HepG2 (cell line): Measurements from ENCODE around the gene RETN. TPM values are rescaled to one million over a fixed set of nuclear protein-coding genes. Genes with fewer than 3 reads are reported as not detected.

Experiments used
- ATAC-seq: fragments of 200-7000 bp; cut with Tn5 transposase; 3 replicates; pipeline ENCODE4 v1.9.1; 2020; ENCODE audit warnings: mild to moderate bottlenecking, moderate library complexity
- BruUV-seq: library from RNA; stranded (reverse); fragments of 400-500 nt; replicated peaks from 2 replicates; lab custom pipeline; 2021; lab: Mats Ljungman, UMichigan
- CTCF ChIA-PET: fragments of 300-600 bp; formaldehyde crosslinking; extraction: SDS; loops from one replicate; lab custom pipeline; 2021; ENCODE audit warnings: low total read pairs, inconsistent platforms, low intra/inter-chr PET ratio; lab: Yijun Ruan, JAX
- POLR2A ChIA-PET: fragments of 350-600 bp; sonication (Branson Sonifier 250); formaldehyde crosslinking; loops from one replicate; lab custom pipeline; 2020; ENCODE audit warnings: antibody characterized with exemption, inconsistent platforms; lab: Yijun Ruan, JAX
- DNase-seq: peaks from one replicate; pipeline ENCODE4 v3.0.0-alpha.2; 2015; ENCODE audit warnings: low spot score
- FAIRE-seq: peaks from 3 replicates; lab custom pipeline; 2011; peaks lifted over from hg19 to GRCh38; lab: Jason Lieb, UNC
- H2AFZ ChIP-seq: one replicate; pipeline ENCODE4 v1.6.1; 2011; ENCODE audit warnings: low read length, inconsistent platforms
- H3K27ac ChIP-seq: fragments of 300-600 bp; 3 replicates; pipeline ENCODE4 v1.8.0; 2011; ENCODE audit warnings: mixed run types, mild to moderate bottlenecking, mixed read lengths, low read length, inconsistent platforms; ENCODE audit not compliant: insufficient read depth; ENCODE audit errors: extremely low read length
- H3K27me3 ChIP-seq, 2 experiments: fragments of 200-600 bp in 1 of 2; 2 replicates in 1 of 2; 3 replicates in 1 of 2; pipeline versions ENCODE4 v1.6.0 to v1.8.0; 2011; ENCODE audit warnings: low read length in 2 of 2, mild to moderate bottlenecking in 2 of 2, moderate library complexity in 2 of 2, inconsistent platforms in 1 of 2; ENCODE audit not compliant: insufficient read depth in 2 of 2, control insufficient read depth in 1 of 2
- H3K36me3 ChIP-seq, 2 experiments: fragments of 200-600 bp in 1 of 2; replicated peaks in 1 of 2; 2 replicates in 1 of 2; 3 replicates in 1 of 2; pipeline versions ENCODE4 v1.5.1 to v1.8.0; 2011; ENCODE audit warnings: low read length in 2 of 2, inconsistent platforms in 1 of 2; ENCODE audit not compliant: insufficient read depth in 2 of 2, control insufficient read depth in 1 of 2
- H3K4me1 ChIP-seq: 2 replicates; pipeline ENCODE4 v1.5.1; 2012; ENCODE audit warnings: low read length, inconsistent platforms; ENCODE audit not compliant: insufficient read depth
- H3K4me2 ChIP-seq: 2 replicates; pipeline ENCODE4 v1.6.0; 2011; ENCODE audit warnings: low read depth, low read length, inconsistent platforms
- H3K4me3 ChIP-seq, 3 experiments: fragments of 200-600 bp in 1 of 3; sonication (generic), shearing (Covaris generic) in 1 of 3; replicated peaks in 1 of 3; 2 replicates each; pipeline ENCODE4 v1.5.1; 2011 to 2016; ENCODE audit warnings: low read length in 3 of 3, inconsistent platforms in 2 of 3, low read depth in 2 of 3, mild to moderate bottlenecking in 2 of 3, control low read depth in 1 of 3, mixed read lengths in 1 of 3; ENCODE audit not compliant: insufficient read depth in 1 of 3
- H3K79me2 ChIP-seq: one replicate; pipeline ENCODE4 v1.6.1; 2011; ENCODE audit warnings: low read length, inconsistent platforms; ENCODE audit not compliant: insufficient read depth
- H3K9ac ChIP-seq: 2 replicates; pipeline ENCODE4 v1.6.0; 2011; ENCODE audit warnings: mild to moderate bottlenecking, low read depth, low read length, inconsistent platforms; ENCODE audit not compliant: insufficient read depth
- H3K9me3 ChIP-seq: 2 replicates; pipeline ENCODE4 v1.5.1; 2012; ENCODE audit warnings: mild to moderate bottlenecking, low read length
- H4K20me1 ChIP-seq: 2 replicates; pipeline ENCODE4 v1.6.0; 2011; ENCODE audit warnings: inconsistent platforms, mild to moderate bottlenecking, low read length, moderate library complexity; ENCODE audit not compliant: insufficient read depth
- AKNA ChIP-seq: sonication (generic); formaldehyde crosslinking; IDR thresholded peaks from 2 replicates; pipeline ENCODE4 v1.4.0; 2020; ENCODE audit warnings: missing genetic modification reagents, borderline replicate concordance
- HNRNPH1 ChIP-seq: fragments of 200-400 bp; formaldehyde crosslinking; optimal IDR thresholded peaks from 2 replicates; pipeline ENCODE3; 2017; ENCODE audit warnings: mild to moderate bottlenecking, low read depth, low read length
- KLF15 ChIP-seq: sonication (generic); formaldehyde crosslinking; IDR thresholded peaks from 2 replicates; pipeline ENCODE4 v1.8.1; 2023; ENCODE audit warnings: borderline replicate concordance, mild to moderate bottlenecking, inconsistent platforms, missing genetic modification reagents, mixed read lengths
- MIER2 ChIP-seq: IDR thresholded peaks from 2 replicates; pipeline ENCODE4 v1.6.1; 2016; ENCODE audit warnings: missing biosample characterization, missing genetic modification reagents
- PAX8 ChIP-seq: sonication (generic); formaldehyde crosslinking; IDR thresholded peaks from 2 replicates; pipeline ENCODE4 v1.8.0; 2022; ENCODE audit warnings: mild to moderate bottlenecking, missing genetic modification reagents, borderline replicate concordance
- RBFOX2 ChIP-seq: fragments of 200-400 bp; formaldehyde crosslinking; IDR thresholded peaks from 2 replicates; pipeline ENCODE4 v1.6.1; 2017; ENCODE audit warnings: low read depth, mild to moderate bottlenecking, low read length
- ZNF772 ChIP-seq: sonication (generic); formaldehyde crosslinking; IDR thresholded peaks from 2 replicates; pipeline ENCODE4 v1.5.0; 2020; ENCODE audit warnings: mild to moderate bottlenecking, missing genetic modification reagents
- WGBS: methylation state at CpG from one replicate; pipeline ENCODE4 v1.1.6; 2017; ENCODE audit warnings: low lambda C conversion rate; 5-methylcytosine and 5-hydroxymethylcytosine counted together
- in situ Hi-C: cut with HindIII; loops from 2 replicates; pipeline ENCODE4 v1.10.0; 2017; ENCODE audit warnings: low pct_unique_long_range_greater_than_20kb; ENCODE audit not compliant: extremely low pct_ligation_motif_present
- intact Hi-C: fragments of 100-400 bp; cut with micrococcal nuclease; formaldehyde crosslinking; loops from one replicate; pipeline ENCODE4 v1.10.0; 2022; ENCODE audit not compliant: unreplicated experiment
- polyA plus RNA-seq, 8 experiments: library from polyadenylated mRNA; depleted of rRNA in 3 of 8; stranded (reverse) in 7 of 8; unstranded in 1 of 8; fragments of >200 nt; fragmentation: Illumina TruSeq in 4 of 8; extraction: Trizol in 4 of 8; gene quantifications; 2 replicates each; pipeline versions ENCODE4 v1.2.1 to v1.2.3, GENCODE V29; 2011 to 2016; ENCODE audit warnings: low read depth in 4 of 8, missing spikeins in 1 of 8, mixed read lengths in 1 of 8; ENCODE audit not compliant: insufficient read depth in 1 of 8
- total RNA-seq, 5 experiments: library from RNA; depleted of rRNA; stranded (reverse); fragments of >200 nt; fragmentation: Illumina TruSeq; extraction: Trizol; gene quantifications; 2 replicates each; pipeline ENCODE4 v1.2.3, GENCODE V29; 2016; ENCODE audit warnings: low read depth in 1 of 5
- TF ChIP-seq, protein P1 (sequence below): sonication (generic); formaldehyde crosslinking; IDR thresholded peaks from 2 replicates; pipeline ENCODE4 v1.5.1; 2020; ENCODE audit warnings: missing genetic modification reagents, mild to moderate bottlenecking, borderline replicate concordance
- TF ChIP-seq, protein P2 (sequence below): sonication (generic); formaldehyde crosslinking; IDR thresholded peaks from 2 replicates; pipeline ENCODE4 v1.8.0; 2022; ENCODE audit warnings: mild to moderate bottlenecking, missing genetic modification reagents

RETN gene
- total and polyA plus RNA-seq, 2 of the 13 experiments (the other 11 are each of a cell fraction or from before 2014, with no cell fraction given): not detected

- Histone ChIP-seq H3K9ac (no peak overlapping the region), H3K4me3 (no peak overlapping the region), H4K20me1 (no peaks in the 10 kb centered on the region), H3K36me3 (peaks cover 17 to 55% of the 10 kb centered on the region in 2 experiments), H3K79me2 (peaks cover 38% of the 10 kb centered on the region), H2AFZ (no peak overlapping the region), H3K9me3 (no peaks in the 10 kb centered on the region), H3K4me2 (no peak overlapping the region), H3K27me3 (no peaks in the 10 kb centered on the region; a peak in 2 of 5 replicates), H3K27ac (no peak overlapping the region), H3K4me1 (peaks cover 19% of the 10 kb centered on the region)
- intact Hi-C loops: no loop called here
- ATAC-seq (no peak), FAIRE-seq (no peak), DNase-seq (no peak)
- WGBS: 97% methylated on average over 24 of the region's 34 CpGs
- POLR2A ChIA-PET: no interaction called here
- in situ Hi-C loops: no loop called here
- TF ChIP-seq, protein P1, sequence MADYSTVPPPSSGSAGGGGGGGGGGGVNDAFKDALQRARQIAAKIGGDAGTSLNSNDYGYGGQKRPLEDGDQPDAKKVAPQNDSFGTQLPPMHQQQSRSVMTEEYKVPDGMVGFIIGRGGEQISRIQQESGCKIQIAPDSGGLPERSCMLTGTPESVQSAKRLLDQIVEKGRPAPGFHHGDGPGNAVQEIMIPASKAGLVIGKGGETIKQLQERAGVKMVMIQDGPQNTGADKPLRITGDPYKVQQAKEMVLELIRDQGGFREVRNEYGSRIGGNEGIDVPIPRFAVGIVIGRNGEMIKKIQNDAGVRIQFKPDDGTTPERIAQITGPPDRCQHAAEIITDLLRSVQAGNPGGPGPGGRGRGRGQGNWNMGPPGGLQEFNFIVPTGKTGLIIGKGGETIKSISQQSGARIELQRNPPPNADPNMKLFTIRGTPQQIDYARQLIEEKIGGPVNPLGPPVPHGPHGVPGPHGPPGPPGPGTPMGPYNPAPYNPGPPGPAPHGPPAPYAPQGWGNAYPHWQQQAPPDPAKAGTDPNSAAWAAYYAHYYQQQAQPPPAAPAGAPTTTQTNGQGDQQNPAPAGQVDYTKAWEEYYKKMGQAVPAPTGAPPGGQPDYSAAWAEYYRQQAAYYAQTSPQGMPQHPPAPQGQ (CRISPR knock-in tag): no peak
- TF ChIP-seq RBFOX2: 0 out of 2 replicates have a peak, but pooled peaks have one; percentile 13
- CTCF ChIA-PET: no interaction called here
- no TSS peak for BruUV-seq
Observed at GRCh38 chr19:7625763-7626372, 43.0 kb upstream of the RETN start.

DNA sequence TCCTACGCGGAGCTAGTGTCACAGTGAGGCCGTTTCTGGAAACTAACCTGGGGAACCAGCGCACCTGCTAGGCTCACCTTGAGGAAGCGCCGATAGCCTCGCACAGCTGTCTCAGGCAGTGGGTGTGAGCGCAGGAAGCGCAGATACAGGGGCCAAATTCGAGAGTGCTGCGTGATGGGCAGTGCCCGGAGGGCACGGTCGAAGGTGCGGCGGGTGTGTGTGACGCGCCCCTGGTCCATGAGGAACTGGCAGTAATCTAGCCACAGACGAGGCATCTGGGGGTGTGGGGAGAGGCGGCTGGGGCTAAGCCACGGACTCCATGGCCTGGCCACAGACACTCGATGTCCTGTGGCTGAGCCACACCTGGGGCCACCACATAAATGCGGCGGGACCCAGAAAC lies 41.7 kb upstream of the RETN start:
- WGBS: 98% methylated on average over 20 of the region's 24 CpGs
- TF ChIP-seq HNRNPH1: no peak
- no peak for TF ChIP-seq MIER2
- no peak for TF ChIP-seq PAX8 (CRISPR knock-in tag)
- no peak for TF ChIP-seq KLF15
- no peak for TF ChIP-seq ZNF772
- TF ChIP-seq, protein P2, sequence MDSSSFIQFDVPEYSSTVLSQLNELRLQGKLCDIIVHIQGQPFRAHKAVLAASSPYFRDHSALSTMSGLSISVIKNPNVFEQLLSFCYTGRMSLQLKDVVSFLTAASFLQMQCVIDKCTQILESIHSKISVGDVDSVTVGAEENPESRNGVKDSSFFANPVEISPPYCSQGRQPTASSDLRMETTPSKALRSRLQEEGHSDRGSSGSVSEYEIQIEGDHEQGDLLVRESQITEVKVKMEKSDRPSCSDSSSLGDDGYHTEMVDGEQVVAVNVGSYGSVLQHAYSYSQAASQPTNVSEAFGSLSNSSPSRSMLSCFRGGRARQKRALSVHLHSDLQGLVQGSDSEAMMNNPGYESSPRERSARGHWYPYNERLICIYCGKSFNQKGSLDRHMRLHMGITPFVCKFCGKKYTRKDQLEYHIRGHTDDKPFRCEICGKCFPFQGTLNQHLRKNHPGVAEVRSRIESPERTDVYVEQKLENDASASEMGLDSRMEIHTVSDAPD (CRISPR knock-in tag): no peak
- no peak for TF ChIP-seq AKNA

More for the DNA sequence above, 41.7 kb upstream of the RETN start:
- ChIA-PET POLR2A (no interaction called here), CTCF (no interaction called here)
- Histone ChIP-seq H3K4me1 (peaks cover 22% of the 10 kb centered on the region), H3K9me3 (no peaks in the 10 kb centered on the region), H3K4me3 (no peak overlapping the region), H3K36me3 (peaks cover 14 to 44% of the 10 kb centered on the region in 2 experiments), H4K20me1 (no peaks in the 10 kb centered on the region), H3K4me2 (no peak overlapping the region), H3K79me2 (peaks cover 38% of the 10 kb centered on the region), H3K27me3 (no peaks in the 10 kb centered on the region; a peak in 2 of 5 replicates), H2AFZ (no peak overlapping the region), H3K27ac (no peak overlapping the region), H3K9ac (no peak overlapping the region)
- FAIRE-seq: no peak
- in situ Hi-C loops (no loop called here), intact Hi-C loops (no loop called here)
- no TSS peak for BruUV-seq
- no peak for DNase-seq
- no peak for ATAC-seq
